NCI-H2107 treated with DMSO at 0.1 percent for 48 hours (cell line): ENCODE data around the gene GLUD1.
"Not testable (repeated sequence)": the region's sequence is repeated elsewhere in the genome, so short reads cannot be mapped to it uniquely, and the experiment has no call there.

Experiments
- DNase-seq: peaks from one replicate; lab custom pipeline; 2025; ENCODE audit not compliant: unreplicated experiment; lab: John Stamatoyannopoulos, UW

GLUD1 gene

GRCh38 chr10:87094373-87095235 lies at the start of gene GLUD1, which contains the start of gene SHLD2:
GLUD1 (minus strand) TSS chr10:87094843; CDS start chr10:87094769, 74 bp downstream.
SHLD2 (plus strand) TSS chr10:87095206; CDS start chr10:87151355, 56,149 bp downstream.
- peak; percentile 48 for DNase-seq

DNA sequence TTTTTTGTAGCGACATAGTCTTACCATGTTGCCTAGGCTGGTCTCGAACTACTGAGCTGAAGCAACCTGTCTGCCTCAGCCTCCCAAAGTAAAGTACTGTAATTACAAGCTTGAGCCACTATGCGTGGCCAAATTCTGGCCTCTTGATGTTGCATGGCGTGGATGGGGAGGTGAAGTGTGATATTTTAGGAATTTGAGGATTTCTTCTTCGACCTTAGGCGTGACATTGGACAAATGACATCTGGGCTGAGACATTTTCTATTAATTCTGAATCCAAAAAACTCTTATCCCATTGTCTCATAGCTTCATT lies 48.4 kb upstream of the GLUD1 start:
- not testable (repeated sequence) for DNase-seq

DNA sequence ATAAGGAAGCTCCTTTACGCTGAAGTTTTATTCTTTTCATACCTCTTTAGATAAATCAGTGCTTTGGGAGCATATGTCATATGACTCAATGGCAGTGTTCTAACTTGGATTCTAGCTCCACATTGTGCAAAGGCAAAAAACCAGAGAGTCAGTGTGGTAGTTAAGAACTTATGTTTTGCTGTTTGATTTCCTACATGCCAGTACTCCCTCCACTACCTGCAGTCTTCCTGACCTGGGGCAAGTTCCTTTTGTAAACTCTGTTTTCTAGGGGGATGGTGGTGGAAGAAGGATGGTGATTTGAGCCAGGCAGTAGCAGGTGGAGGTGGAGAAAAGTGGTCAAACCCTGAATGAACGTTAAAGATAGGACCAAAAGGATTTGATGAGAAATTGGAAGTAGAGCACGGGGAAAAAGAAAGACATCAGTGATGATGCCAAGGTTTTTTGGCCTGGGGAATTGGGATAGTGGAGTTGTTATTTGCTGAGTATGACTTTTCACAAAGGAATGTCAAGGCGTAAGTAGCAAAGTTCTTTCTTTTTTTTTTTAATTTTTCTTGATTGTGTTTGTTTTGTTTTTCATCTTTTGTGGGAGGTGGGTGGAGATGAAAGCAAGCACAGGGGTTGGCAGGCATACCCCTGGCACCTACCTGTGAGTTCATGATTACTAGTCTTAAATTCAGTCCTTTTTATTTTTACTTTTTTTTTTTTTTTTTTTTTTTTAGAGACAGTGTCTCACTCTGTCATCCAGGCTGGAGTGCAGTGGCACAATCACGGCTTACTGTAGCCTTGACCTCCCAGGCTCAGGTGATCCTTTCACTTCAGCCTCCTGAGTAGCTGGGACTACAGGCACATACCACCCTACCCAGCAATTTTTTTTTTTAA lies 47.8 kb upstream of the GLUD1 start:
- not testable (repeated sequence) for DNase-seq

GRCh38 chr10:87137478-87137877 lies 42.8 kb upstream of the GLUD1 start:
- not testable (repeated sequence) for DNase-seq

GRCh38 chr10:87134440-87134839 lies 39.8 kb upstream of the GLUD1 start:
- not testable (repeated sequence) for DNase-seq

DNA sequence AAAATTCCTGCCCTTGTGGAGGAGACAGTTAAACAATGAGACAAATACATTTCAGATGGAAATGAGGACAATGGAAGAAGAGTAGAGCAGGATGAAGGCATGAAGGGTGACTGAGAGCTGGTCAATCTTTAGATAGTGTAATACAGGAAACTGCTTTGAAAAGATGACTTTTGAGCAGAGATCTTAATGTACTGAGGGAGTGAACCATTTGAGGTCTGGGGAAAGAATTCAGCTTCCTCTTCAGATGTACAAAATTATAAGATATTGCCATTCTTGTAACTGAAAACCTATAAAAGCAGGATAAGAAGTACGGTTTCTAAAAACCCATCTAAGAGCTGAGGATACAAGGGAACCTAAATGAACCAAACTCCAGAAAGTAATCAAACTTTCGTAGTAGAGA lies 39.3 kb upstream of the GLUD1 start:
- DNase-seq, result not testable (repeated sequence)

- not testable (repeated sequence) for DNase-seq
Observed at GRCh38 chr10:87132176-87132575, 37.5 kb upstream of the GLUD1 start.

DNA sequence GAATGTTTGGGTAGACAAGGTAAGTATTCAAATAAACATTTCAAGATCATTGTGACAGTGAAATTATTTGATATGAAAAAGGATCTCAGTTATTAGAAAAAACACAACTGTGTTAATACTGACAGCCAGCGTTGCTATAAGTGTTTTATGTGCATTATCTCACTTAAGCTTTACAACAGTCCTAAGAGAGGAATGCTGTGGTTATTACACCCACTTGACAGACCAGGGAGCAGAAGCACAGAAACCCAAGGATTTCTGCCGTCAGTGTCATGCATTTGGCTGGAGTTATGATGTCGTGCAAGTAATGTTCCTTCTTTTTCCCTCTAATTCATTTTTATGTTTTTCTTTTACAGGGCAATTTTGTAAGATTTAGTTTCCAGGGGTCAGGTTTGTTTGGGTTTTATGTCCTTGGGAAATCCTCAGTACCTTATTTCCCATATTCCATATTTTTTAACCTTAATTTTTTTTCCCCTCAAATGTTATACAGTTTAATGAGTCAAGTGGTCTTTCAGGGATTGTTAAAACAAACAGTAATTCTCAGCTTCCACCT lies 33.0 kb upstream of the GLUD1 start:
- not testable (repeated sequence) for DNase-seq

DNA sequence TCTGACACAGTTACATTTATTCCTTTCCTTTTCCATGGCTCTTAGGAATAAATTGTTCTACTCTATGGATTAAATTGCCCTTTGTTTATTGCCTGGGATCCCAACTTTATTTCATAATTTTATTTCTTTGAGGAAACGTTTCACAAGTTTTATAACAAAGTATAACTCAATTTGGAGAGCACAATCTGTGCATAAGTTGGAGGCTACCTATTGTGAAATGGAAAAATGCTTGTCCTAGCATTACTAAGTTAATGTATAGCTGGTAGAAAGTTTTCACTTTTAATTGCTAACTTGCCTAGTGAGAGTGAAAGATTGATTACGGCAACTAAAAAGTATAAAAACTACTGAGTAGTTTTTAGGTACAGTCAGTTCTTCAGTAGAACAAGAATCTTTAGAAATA lies 32.4 kb upstream of the GLUD1 start:
- DNase-seq, result not testable (repeated sequence)

GRCh38 chr10:87123351-87123750 lies 28.7 kb upstream of the GLUD1 start:
- DNase-seq, result peak; percentile 14

DNA sequence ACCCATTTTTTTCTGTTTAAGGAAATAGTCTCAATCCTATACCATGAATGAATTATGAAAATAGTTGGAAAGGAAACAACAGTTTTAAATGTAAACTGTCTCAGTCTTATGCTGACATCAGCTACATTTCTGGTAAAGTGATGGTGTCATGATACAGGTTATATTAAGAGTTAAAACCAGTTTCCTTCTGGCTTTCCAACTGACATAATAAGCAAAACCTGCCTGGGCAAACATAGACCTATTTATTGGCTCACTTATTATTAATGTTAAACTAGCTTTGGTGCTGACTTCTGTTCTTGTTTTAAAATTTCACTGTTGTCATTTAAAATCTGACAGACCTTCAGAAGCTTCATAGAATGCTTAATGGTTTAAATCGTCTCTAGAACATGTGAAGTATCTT lies 24.4 kb upstream of the GLUD1 start:
- not testable (repeated sequence) for DNase-seq

GRCh38 chr10:87118122-87118521 lies 23.5 kb upstream of the GLUD1 start:
- DNase-seq, result not testable (repeated sequence)

GRCh38 chr10:87105446-87106124 lies 10.9 kb upstream of the GLUD1 start:
- DNase-seq, result no peak

DNA sequence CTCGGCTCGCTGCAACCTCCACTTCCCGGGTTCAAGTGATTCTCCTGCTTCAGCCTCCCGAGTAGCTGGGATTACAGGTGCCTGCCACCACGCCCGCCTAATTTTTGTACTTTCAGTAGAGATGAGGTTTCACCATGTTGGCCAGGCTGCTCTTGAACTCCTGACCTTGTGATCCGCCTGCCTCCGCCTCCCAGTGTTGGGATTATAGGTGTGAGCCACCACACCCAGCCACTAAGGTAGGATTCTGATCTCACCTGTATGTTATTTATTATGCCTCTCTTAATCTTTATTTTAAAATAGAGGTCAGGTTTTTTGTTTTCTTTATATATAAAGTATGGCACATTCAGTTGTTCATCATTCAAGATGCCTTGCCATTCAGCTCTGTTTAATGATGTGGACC lies 10.1 kb upstream of the GLUD1 start:
- DNase-seq, result not testable (repeated sequence)

- DNase-seq, result no peak
Observed at GRCh38 chr10:87101996-87102395, 7.4 kb upstream of the GLUD1 start.

DNA sequence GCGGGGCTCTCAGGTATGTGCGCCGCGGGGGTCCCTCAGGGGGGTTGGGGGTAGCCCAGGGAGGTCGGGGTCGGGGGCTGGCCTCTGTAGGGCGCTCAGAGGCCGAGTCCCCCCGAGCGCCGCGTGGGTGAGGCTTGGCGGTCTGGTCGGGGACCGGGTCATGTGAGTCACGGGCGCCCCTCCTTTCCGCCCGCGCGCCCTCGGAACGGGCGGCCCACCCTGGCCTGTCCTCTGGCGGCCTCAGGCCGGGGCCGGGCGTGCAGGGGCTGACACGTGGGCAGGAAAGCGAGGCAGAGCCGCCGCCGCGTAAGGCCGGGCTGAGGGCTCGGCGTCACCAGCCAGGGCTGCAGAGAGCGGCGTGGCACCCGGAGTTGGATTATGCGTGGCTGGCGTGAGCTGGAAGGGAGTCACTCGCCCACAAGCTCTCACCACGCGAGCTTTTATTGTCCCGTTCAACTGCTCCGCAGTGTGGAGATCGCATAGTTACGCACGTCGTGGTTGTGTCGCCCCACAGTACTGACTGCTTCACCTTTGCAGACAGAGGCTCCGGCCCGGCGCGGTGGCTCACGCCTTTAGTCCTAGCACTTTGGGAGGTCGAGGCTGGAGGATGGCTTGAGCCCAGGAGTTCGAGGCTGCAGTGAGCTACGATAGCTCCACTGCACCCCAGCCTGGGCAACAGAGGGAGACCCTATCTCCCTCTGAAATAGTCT lies 748 bp upstream of the GLUD1 start:
- DNase-seq, result no peak

GRCh38 chr10:87093632-87094372 lies 841 bp downstream of the GLUD1 start:
- no peak for DNase-seq

- DNase-seq, result no peak
Observed at GRCh38 chr10:87092861-87093631, 1.6 kb downstream of the GLUD1 start.

DNA sequence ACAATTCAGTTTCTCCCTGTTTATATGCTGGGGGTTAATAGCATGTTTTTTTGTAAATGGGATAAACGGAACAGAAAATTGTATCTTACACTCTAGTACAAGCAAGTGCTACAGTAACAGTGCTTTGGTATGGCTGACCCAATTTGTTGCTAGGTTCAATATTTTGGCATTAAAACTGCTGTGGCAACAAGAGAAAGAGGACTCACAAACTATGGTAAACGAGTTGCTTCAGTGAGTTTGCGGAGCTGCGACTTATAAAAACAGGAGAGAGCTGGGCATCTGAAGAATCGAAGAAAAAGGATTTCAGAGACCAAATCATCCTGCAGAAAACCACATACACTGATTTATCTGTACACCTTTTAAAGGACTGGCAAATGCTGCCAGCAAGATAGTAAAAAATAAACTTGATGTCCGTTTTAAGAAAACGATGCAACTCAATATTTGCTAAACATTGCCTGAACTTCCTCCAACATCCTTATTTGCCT lies 2.2 kb downstream of the GLUD1 start:
- no peak for DNase-seq
